Measurements from ENCODE around the gene LSM7.
"Not testable (repeated sequence)": the region's sequence is repeated elsewhere in the genome, so short reads cannot be mapped to it uniquely, and the experiment has no call there.

Gene LSM7

GRCh38 chr19:2281265-2282061 is 46.9 kb downstream of the LSM7 start:
- DNase-seq (ENCODE audit: low read depth in 2 of 2, low spot score in 1 of 2), result not testable (repeated sequence)

- DNase-seq (ENCODE audit: low read depth in 2 of 2, low spot score in 1 of 2), result no peak
Measured at GRCh38 chr19:2280633-2281264, 47.6 kb downstream of the LSM7 start.

GRCh38 chr19:2278459-2279158 is 49.8 kb downstream of the LSM7 start:
- DNase-seq (ENCODE audit: low read depth in 2 of 2, low spot score in 1 of 2), result no peak

- no peak for DNase-seq (ENCODE audit: low read depth in 2 of 2, low spot score in 1 of 2)
Measured at GRCh38 chr19:2277138-2277537, 51.2 kb downstream of the LSM7 start.

- no peak for DNase-seq (ENCODE audit: low read depth in 2 of 2, low spot score in 1 of 2)
Measured at GRCh38 chr19:2276429-2276986, 51.9 kb downstream of the LSM7 start.

GRCh38 chr19:2275588-2276428 is 52.6 kb downstream of the LSM7 start:
- no peak for DNase-seq (ENCODE audit: low read depth in 2 of 2, low spot score in 1 of 2)

- no peak for DNase-seq (ENCODE audit: low read depth in 2 of 2, low spot score in 1 of 2)
Measured at GRCh38 chr19:2274931-2275535, 53.4 kb downstream of the LSM7 start.

GRCh38 chr19:2274185-2274711 is 54.1 kb downstream of the LSM7 start:
- no peak for DNase-seq (ENCODE audit: low read depth in 2 of 2, low spot score in 1 of 2)

GRCh38 chr19:2273356-2274184 is 54.8 kb downstream of the LSM7 start:
- peak in 1 of 2 donors; percentile 35 for DNase-seq (ENCODE audit: low read depth in 2 of 2, low spot score in 1 of 2)
